IMR-90 (cell line): ENCODE data around the gene CTNNBIP1. TPM values are rescaled to one million over a fixed set of nuclear protein-coding genes. Genes with fewer than 3 reads are reported as not detected.

Experiments
- ATAC-seq: fragments of 200-7000 bp; cut with Tn5 transposase; 2 replicates; pipeline ENCODE4 v1.9.1; 2020; ENCODE audit warnings: low read depth, mild to moderate bottlenecking, moderate library complexity
- BruUV-seq: library from RNA; stranded (reverse); fragments of 400-500 nt; replicated peaks from 2 replicates; lab custom pipeline; 2021; lab: Mats Ljungman, UMichigan
- CTCF ChIA-PET: fragments of 300-600 bp; formaldehyde crosslinking; extraction: SDS; loops from one replicate; lab custom pipeline; 2021; ENCODE audit warnings: antibody characterized with exemption; lab: Yijun Ruan, JAX
- POLR2A ChIA-PET: fragments of 300-600 bp; sonication (Branson Sonifier 250); formaldehyde crosslinking; loops from one replicate; lab custom pipeline; 2022; ENCODE audit warnings: antibody characterized with exemption; ENCODE audit not compliant: unreplicated experiment; lab: Charles Lee
- DNase-seq: peaks from one replicate; pipeline ENCODE4 v3.0.0; 2013
- H2AFZ ChIP-seq: replicated peaks from 2 replicates; pipeline ENCODE3; 2013; ENCODE audit warnings: low read length, mild to moderate bottlenecking; ENCODE audit not compliant: poor library complexity
- H2AK5ac ChIP-seq: 2 replicates; pipeline ENCODE4 v1.6.1; 2013; ENCODE audit warnings: low read depth, low read length, inconsistent platforms
- H2AK9ac ChIP-seq: replicated peaks from 2 replicates; pipeline ENCODE3; 2013; ENCODE audit warnings: mild to moderate bottlenecking, low read depth, low read length, moderate library complexity; ENCODE audit not compliant: poor library complexity
- H2BK120ac ChIP-seq: 2 replicates; pipeline ENCODE4 v1.6.1; 2013; ENCODE audit warnings: low read depth, low read length, inconsistent platforms
- H2BK15ac ChIP-seq: 3 replicates; pipeline ENCODE4 v1.6.1; 2013; ENCODE audit warnings: low read depth, low read length, inconsistent platforms
- H2BK20ac ChIP-seq: 2 replicates; pipeline ENCODE4 v1.6.1; 2013; ENCODE audit warnings: low read depth, mild to moderate bottlenecking, inconsistent platforms, low read length, moderate library complexity
- H2BK5ac ChIP-seq: 2 replicates; pipeline ENCODE4 v1.6.1; 2013; ENCODE audit warnings: mild to moderate bottlenecking, low read depth, low read length, inconsistent platforms; ENCODE audit not compliant: poor library complexity, severe bottlenecking
- H3K14ac ChIP-seq: replicated peaks from 2 replicates; pipeline ENCODE4 v1.6.1; 2013; ENCODE audit warnings: low read depth, low read length, inconsistent platforms
- H3K18ac ChIP-seq: 2 replicates; pipeline ENCODE4 v1.6.1; 2013; ENCODE audit warnings: low read depth, low read length, control low read depth
- H3K23ac ChIP-seq: 2 replicates; pipeline ENCODE4 v1.6.1; 2013; ENCODE audit warnings: low read depth, low read length, inconsistent platforms
- H3K27ac ChIP-seq: 2 replicates; pipeline ENCODE4 v1.5.1; 2013; ENCODE audit warnings: mild to moderate bottlenecking, control low read depth, low read length; ENCODE audit not compliant: insufficient read depth
- H3K27me3 ChIP-seq: 2 replicates; pipeline ENCODE4 v1.6.1; 2013; ENCODE audit warnings: low read length; ENCODE audit not compliant: control insufficient read depth, insufficient read depth
- H3K36me3 ChIP-seq: 2 replicates; pipeline ENCODE4 v1.6.1; 2013; ENCODE audit warnings: low read length, mixed read lengths; ENCODE audit not compliant: control insufficient read depth, insufficient read depth
- H3K4ac ChIP-seq: 2 replicates; pipeline ENCODE4 v1.6.1; 2013; ENCODE audit warnings: low read depth, low read length, inconsistent platforms
- H3K4me1 ChIP-seq: 2 replicates; pipeline ENCODE4 v1.6.1; 2013; ENCODE audit warnings: low read length, mixed read lengths; ENCODE audit not compliant: control insufficient read depth, insufficient read depth
- H3K4me2 ChIP-seq: 2 replicates; pipeline ENCODE4 v1.6.1; 2013; ENCODE audit warnings: low read depth, mild to moderate bottlenecking, control low read depth, low read length, moderate library complexity
- H3K4me3 ChIP-seq: 2 replicates; pipeline ENCODE4 v1.5.1; 2013; ENCODE audit warnings: low read depth, mild to moderate bottlenecking, control low read depth, low read length, moderate library complexity; ENCODE audit not compliant: insufficient read depth
- H3K56ac ChIP-seq: 2 replicates; pipeline ENCODE4 v1.6.1; 2013; ENCODE audit warnings: low read length, inconsistent platforms; ENCODE audit not compliant: insufficient read depth; ENCODE audit errors: extremely low read depth
- H3K79me1 ChIP-seq, 2 experiments: 2 replicates each; pipeline ENCODE4 v1.6.1; 2013; ENCODE audit warnings: low read length in 2 of 2, inconsistent platforms in 1 of 2, low read depth in 1 of 2
- H3K9ac ChIP-seq: 2 replicates; pipeline ENCODE4 v1.6.1; 2013; ENCODE audit warnings: low read depth, low read length, control low read depth
- H3K9me1 ChIP-seq: 2 replicates; pipeline ENCODE4 v1.6.1; 2013; ENCODE audit warnings: low read length, inconsistent platforms; ENCODE audit not compliant: insufficient read depth
- H3K9me3 ChIP-seq: 2 replicates; pipeline ENCODE4 v1.6.1; 2013; ENCODE audit warnings: low read length; ENCODE audit not compliant: control insufficient read depth, insufficient read depth
- H4K20me1 ChIP-seq: 2 replicates; pipeline ENCODE4 v1.6.1; 2013; ENCODE audit warnings: low read length, inconsistent platforms; ENCODE audit not compliant: insufficient read depth
- H4K5ac ChIP-seq: 2 replicates; pipeline ENCODE4 v1.6.1; 2013; ENCODE audit warnings: mild to moderate bottlenecking, low read depth, low read length, control low read depth
- H4K8ac ChIP-seq, 2 experiments: 2 replicates each; pipeline ENCODE4 v1.6.1; 2013; ENCODE audit warnings: low read depth in 2 of 2, low read length in 2 of 2, control low read depth in 1 of 2, inconsistent platforms in 1 of 2
- H4K91ac ChIP-seq: 2 replicates; pipeline ENCODE4 v1.6.1; 2013; ENCODE audit warnings: low read depth, low read length, inconsistent platforms; ENCODE audit not compliant: insufficient read depth
- CEBPB ChIP-seq: IDR thresholded peaks from 2 replicates; pipeline ENCODE4 v1.6.1; 2012; ENCODE audit warnings: low read depth, low read length, improper control_type of control experiment
- CHD1 ChIP-seq: IDR thresholded peaks from 2 replicates; pipeline ENCODE4 v1.6.1; 2012; ENCODE audit warnings: low read depth, low read length, improper control_type of control experiment
- FOS ChIP-seq: fragments of 150-350 bp; IDR thresholded peaks from 2 replicates; pipeline ENCODE4 v1.6.1; 2016; ENCODE audit warnings: low read depth, low read length
- MAZ ChIP-seq: IDR thresholded peaks from 2 replicates; pipeline ENCODE4 v1.6.1; 2012; ENCODE audit warnings: low read depth, mild to moderate bottlenecking, low read length, improper control_type of control experiment, moderate library complexity, borderline replicate concordance
- MXI1 ChIP-seq: IDR thresholded peaks from 2 replicates; pipeline ENCODE4 v1.6.1; 2012; ENCODE audit warnings: low read depth, mild to moderate bottlenecking, low read length, moderate library complexity, borderline replicate concordance
- POLR2A ChIP-seq: IDR thresholded peaks from 2 replicates; pipeline ENCODE4 v1.6.1; 2012; ENCODE audit warnings: mild to moderate bottlenecking, low read depth, low read length
- RAD21 ChIP-seq: IDR thresholded peaks from 2 replicates; pipeline ENCODE4 v1.6.1; 2012; ENCODE audit warnings: low read length, improper control_type of control experiment
- RFX5 ChIP-seq: IDR thresholded peaks from 2 replicates; pipeline ENCODE4 v1.8.0; 2012; ENCODE audit warnings: low read depth, mild to moderate bottlenecking, low read length, moderate library complexity
- SMC3 ChIP-seq: fragments of 150-350 bp; IDR thresholded peaks from 2 replicates; pipeline ENCODE4 v1.6.1; 2016; ENCODE audit warnings: low read depth, mild to moderate bottlenecking, antibody characterized with exemption, low read length, moderate library complexity
- WGBS, 2 experiments: methylation state at CpG; one replicate each; pipeline versions ENCODE4 v1.1.5 to v1.1.7; 2013; ENCODE audit warnings: missing lambda C conversion rate in 2 of 2; ENCODE audit not compliant: insufficient read length in 1 of 2; ENCODE audit errors: extremely low coverage in 2 of 2; 5-methylcytosine and 5-hydroxymethylcytosine counted together
- dilution Hi-C: fragments of 300-500 bp; cut with HindIII; formaldehyde crosslinking; loops from one replicate; pipeline ENCODE4 v1.14.3; 2018; ENCODE audit warnings: low sequenced_read_pairs; ENCODE audit not compliant: unreplicated experiment
- in situ Hi-C: fragments of 300-500 bp; cut with MboI; formaldehyde crosslinking; loops from 3 replicates; pipeline ENCODE4 v1.14.3; 2019; ENCODE audit warnings: low sequenced_read_pairs, inconsistent platforms, mixed read lengths
- intact Hi-C: fragments of 100-400 bp; cut with micrococcal nuclease; formaldehyde crosslinking; loops from 2 replicates; pipeline ENCODE4 v1.10.0; 2022
- polyA plus RNA-seq, 3 experiments: library from polyadenylated mRNA; depleted of rRNA; stranded (reverse); fragments of >200 nt; gene quantifications; 2 replicates each; pipeline ENCODE4 v1.2.3, GENCODE V29; 2012; ENCODE audit warnings: low replicate concordance in 1 of 3
- total RNA-seq: library from RNA; depleted of rRNA; stranded (reverse); fragments of >200 nt; gene quantifications from 2 replicates; pipeline ENCODE4 v1.2.3, GENCODE V29; 2012
- TF ChIP-seq, protein P1 (sequence below): fragments of 150-350 bp; IDR thresholded peaks from 2 replicates; pipeline ENCODE4 v1.6.1; 2017; ENCODE audit warnings: mild to moderate bottlenecking, antibody characterized with exemption, low read length, low read depth
- TF ChIP-seq, protein P2 (sequence below): fragments of 150-350 bp; IDR thresholded peaks from 2 replicates; pipeline ENCODE4 v1.6.1; 2016; ENCODE audit warnings: low read depth, mild to moderate bottlenecking, low read length, moderate library complexity, borderline replicate concordance
- TF ChIP-seq, protein P3 (sequence below): conservative IDR thresholded peaks from 2 replicates; pipeline ENCODE4 v1.5.1; 2012; ENCODE audit warnings: mild to moderate bottlenecking, low read depth, low read length, improper control_type of control experiment

CTNNBIP1 gene
- total and polyA plus RNA-seq, 2 of the 4 experiments (the other 2 are of a cell fraction), result 24.7 to 28.5 TPM

DNA sequence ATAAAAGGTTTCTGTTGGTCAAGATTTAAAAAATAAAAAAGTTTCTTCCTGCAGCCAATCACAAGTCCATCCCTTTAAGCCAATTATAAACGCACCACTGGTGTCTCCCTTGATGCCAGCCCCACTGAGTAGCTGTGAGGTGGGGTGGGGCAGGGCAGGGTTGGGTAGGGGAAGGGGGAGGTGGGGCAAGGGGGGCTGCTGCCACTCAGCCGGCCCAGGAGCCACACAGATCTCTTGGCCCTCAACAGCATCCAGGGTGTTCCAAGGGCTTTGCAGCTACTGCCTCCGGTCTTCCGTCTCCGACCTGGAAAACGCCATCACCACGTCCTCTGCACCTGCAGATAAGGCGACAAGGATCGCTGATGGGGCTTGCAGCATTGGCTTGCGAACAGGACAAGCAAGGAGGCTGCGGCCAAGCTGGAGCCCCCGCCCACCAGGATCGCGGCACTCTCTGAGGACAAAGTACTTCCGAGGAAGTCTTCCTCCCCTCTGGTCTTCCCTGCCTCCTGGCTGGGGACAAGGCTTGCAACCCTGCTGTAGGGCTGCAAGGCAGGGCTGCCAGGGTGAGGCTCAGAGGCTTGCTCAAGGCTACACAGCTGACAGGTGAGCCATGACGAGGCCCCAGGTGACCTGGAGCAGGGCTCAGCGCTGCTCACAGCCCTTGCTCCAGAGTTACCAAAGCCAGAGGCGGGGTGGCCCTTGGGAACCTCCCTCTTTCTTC is 59.5 kb downstream of the CTNNBIP1 start:
- ChIA-PET POLR2A (no interaction called here), CTCF (no interaction called here)
- ATAC-seq (no peak), DNase-seq (no peak)
- Histone ChIP-seq H3K9me1 (no peaks in the 10 kb centered on the region), H2AFZ (no peak overlapping the region), H2BK20ac (no peak overlapping the region), H3K14ac (no peak overlapping the region), H2BK5ac (no peak overlapping the region), H3K9ac (no peak overlapping the region), H3K56ac (no peak overlapping the region), H2BK15ac (no peak overlapping the region), H4K8ac (no peak overlapping the region), H3K79me1 (no peaks in the 10 kb centered on the region; a peak in 1 of 4 replicates), H4K20me1 (no peaks in the 10 kb centered on the region), H3K9me3 (no peaks in the 10 kb centered on the region), H3K27ac (no peak overlapping the region), H3K18ac (no peak overlapping the region), H3K4ac (no peak overlapping the region), H2BK120ac (no peak overlapping the region), H2AK5ac (no peak overlapping the region), H4K91ac (no peak overlapping the region), H3K4me3 (no peak overlapping the region), H2AK9ac (no peak overlapping the region), H3K4me2 (no peak overlapping the region), H3K4me1 (no peaks in the 10 kb centered on the region; the same call in 1 of the 2 replicates), H4K5ac (no peak overlapping the region), H3K23ac (no peak overlapping the region), H3K27me3 (no peaks in the 10 kb centered on the region), H3K36me3 (peaks cover 4% of the 10 kb centered on the region)
- 78% methylated on average over 14 of the region's 18 CpGs; no CpG with 5 or more reads in 1 of the 2 experiments for WGBS, 2 experiments
- intact Hi-C loops (no loop called here), dilution Hi-C loops (no loop called here), in situ Hi-C loops (no loop called here)
- TF ChIP-seq CHD1, result no peak
- no peak for TF ChIP-seq FOS
- no peak for TF ChIP-seq CEBPB
- no peak for TF ChIP-seq POLR2A
- no peak for TF ChIP-seq SMC3
- TF ChIP-seq, protein P1, sequence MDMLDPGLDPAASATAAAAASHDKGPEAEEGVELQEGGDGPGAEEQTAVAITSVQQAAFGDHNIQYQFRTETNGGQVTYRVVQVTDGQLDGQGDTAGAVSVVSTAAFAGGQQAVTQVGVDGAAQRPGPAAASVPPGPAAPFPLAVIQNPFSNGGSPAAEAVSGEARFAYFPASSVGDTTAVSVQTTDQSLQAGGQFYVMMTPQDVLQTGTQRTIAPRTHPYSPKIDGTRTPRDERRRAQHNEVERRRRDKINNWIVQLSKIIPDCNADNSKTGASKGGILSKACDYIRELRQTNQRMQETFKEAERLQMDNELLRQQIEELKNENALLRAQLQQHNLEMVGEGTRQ, result no peak
- TF ChIP-seq, protein P2, sequence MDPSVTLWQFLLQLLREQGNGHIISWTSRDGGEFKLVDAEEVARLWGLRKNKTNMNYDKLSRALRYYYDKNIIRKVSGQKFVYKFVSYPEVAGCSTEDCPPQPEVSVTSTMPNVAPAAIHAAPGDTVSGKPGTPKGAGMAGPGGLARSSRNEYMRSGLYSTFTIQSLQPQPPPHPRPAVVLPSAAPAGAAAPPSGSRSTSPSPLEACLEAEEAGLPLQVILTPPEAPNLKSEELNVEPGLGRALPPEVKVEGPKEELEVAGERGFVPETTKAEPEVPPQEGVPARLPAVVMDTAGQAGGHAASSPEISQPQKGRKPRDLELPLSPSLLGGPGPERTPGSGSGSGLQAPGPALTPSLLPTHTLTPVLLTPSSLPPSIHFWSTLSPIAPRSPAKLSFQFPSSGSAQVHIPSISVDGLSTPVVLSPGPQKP, result no peak
- TF ChIP-seq RAD21, result no peak
- no peak for TF ChIP-seq RFX5
- TF ChIP-seq MAZ, result no peak
- TF ChIP-seq, protein P3, sequence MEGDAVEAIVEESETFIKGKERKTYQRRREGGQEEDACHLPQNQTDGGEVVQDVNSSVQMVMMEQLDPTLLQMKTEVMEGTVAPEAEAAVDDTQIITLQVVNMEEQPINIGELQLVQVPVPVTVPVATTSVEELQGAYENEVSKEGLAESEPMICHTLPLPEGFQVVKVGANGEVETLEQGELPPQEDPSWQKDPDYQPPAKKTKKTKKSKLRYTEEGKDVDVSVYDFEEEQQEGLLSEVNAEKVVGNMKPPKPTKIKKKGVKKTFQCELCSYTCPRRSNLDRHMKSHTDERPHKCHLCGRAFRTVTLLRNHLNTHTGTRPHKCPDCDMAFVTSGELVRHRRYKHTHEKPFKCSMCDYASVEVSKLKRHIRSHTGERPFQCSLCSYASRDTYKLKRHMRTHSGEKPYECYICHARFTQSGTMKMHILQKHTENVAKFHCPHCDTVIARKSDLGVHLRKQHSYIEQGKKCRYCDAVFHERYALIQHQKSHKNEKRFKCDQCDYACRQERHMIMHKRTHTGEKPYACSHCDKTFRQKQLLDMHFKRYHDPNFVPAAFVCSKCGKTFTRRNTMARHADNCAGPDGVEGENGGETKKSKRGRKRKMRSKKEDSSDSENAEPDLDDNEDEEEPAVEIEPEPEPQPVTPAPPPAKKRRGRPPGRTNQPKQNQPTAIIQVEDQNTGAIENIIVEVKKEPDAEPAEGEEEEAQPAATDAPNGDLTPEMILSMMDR, result no peak
- no peak for TF ChIP-seq MXI1
- no TSS peak for BruUV-seq
